ENCODE measurements around the gene GPR148.
"Not testable (repeated sequence)": the region's sequence is repeated elsewhere in the genome, so short reads cannot be mapped to it uniquely, and the experiment has no call there.

DNA sequence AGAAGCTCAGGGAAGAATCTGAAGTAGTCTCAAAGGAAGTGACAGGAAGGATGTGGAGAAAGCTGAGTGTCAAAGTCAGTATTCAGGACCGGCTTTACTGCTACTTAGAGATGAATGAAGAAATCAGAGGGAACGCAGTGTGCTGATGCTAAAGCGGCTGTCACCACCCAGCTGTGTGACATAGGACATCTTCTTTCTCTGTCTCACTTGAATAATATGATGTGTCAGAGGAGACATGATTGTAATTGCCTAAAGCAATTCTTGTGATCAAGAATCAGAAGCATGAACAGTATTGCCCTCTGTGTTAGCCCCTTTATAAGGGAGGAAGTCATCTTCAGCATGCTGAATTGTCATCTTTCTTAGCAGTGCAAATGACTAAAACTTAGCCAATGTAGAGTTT, 25.6 kb upstream of the GPR148 start:
- TF ChIP-seq, protein P1, sequence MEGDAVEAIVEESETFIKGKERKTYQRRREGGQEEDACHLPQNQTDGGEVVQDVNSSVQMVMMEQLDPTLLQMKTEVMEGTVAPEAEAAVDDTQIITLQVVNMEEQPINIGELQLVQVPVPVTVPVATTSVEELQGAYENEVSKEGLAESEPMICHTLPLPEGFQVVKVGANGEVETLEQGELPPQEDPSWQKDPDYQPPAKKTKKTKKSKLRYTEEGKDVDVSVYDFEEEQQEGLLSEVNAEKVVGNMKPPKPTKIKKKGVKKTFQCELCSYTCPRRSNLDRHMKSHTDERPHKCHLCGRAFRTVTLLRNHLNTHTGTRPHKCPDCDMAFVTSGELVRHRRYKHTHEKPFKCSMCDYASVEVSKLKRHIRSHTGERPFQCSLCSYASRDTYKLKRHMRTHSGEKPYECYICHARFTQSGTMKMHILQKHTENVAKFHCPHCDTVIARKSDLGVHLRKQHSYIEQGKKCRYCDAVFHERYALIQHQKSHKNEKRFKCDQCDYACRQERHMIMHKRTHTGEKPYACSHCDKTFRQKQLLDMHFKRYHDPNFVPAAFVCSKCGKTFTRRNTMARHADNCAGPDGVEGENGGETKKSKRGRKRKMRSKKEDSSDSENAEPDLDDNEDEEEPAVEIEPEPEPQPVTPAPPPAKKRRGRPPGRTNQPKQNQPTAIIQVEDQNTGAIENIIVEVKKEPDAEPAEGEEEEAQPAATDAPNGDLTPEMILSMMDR (conservative IDR thresholded peaks at IDR 0.05; ENCODE audit: low read length): not testable (repeated sequence)
- TF ChIP-seq EZH2phosphoT487 (IDR thresholded peaks at IDR 0.05; ENCODE audit: borderline replicate concordance, low read depth, low read length): not testable (repeated sequence)

All from OCI-LY7 (cell line).